Retina (tissue), 1 donor: ENCODE data around the gene ELP4.
A peak's percentile ranks its signal among the peaks of the same experiment; 100 is the strongest.
"Not testable (repeated sequence)": the region's sequence is repeated elsewhere in the genome, so short reads cannot be mapped to it uniquely, and the experiment has no call there.

Source experiments
- DNase-seq: peaks from one replicate; pipeline ENCODE4 v3.0.0-alpha.2; 2016

ELP4 gene

GRCh38 chr11:31649129-31649966, 139.8 kb downstream of the ELP4 start:
- peak; percentile 84 for DNase-seq

GRCh38 chr11:31651208-31651607, 141.6 kb downstream of the ELP4 start:
- no peak for DNase-seq

DNA sequence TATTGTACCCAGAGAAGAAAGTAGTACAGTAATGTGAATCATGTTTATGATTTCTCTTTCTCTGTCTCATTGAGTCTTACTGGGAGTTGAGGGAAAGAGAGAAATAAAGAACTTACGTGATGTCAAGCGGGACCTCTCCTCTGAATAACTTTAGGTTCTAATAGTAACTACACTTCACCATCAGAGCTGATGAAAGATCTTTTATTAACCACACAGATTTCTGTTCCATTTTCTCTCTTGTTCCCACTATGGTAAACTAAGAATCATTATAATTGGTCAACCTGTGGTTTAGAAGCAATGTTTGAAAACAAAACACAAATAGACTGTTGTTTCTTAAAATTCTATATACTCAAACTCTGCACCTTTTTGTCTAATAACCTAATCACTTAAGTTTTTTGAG, 142.3 kb downstream of the ELP4 start:
- DNase-seq = no peak

GRCh38 chr11:31652528-31652927, 143.0 kb downstream of the ELP4 start:
- no peak for DNase-seq

DNA sequence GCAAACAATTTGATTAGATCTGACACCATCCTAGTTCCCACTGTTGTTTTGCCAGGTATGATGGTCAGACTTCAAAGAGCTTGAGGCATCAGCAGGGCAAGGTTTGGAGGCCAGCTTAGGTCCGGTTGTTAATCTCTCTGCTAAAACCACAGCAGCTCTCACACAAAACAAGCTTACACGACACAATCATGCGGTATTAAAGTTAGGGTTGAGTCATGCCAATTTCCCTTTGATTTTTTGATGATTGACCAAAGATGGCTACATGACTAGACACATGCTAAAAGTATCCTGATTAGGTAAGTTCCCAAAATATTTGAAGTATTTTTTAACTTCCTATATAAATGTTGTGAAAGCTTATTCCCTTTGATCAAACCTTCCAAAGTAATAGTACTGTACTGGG, 145.9 kb downstream of the ELP4 start:
- DNase-seq = no peak

DNA sequence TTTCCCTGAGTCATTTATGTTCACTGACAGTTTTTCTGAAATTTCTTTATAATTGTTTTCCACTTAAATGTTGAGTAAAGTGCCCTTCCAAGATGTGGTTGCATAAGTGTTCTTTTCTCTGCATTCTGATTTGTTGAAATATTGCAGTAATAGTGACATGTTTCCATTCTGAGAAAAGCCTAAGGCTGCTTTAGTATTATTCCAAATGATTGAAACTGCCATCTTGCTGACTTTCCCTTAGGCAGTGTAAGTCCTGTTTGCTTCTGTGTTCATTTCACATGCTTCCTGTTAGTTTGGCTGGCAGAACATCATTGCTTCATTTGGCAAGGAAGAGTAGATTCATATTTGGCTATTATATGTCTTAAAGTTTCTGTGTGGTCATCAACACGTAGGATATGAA, 146.5 kb downstream of the ELP4 start:
- DNase-seq = no peak

DNA sequence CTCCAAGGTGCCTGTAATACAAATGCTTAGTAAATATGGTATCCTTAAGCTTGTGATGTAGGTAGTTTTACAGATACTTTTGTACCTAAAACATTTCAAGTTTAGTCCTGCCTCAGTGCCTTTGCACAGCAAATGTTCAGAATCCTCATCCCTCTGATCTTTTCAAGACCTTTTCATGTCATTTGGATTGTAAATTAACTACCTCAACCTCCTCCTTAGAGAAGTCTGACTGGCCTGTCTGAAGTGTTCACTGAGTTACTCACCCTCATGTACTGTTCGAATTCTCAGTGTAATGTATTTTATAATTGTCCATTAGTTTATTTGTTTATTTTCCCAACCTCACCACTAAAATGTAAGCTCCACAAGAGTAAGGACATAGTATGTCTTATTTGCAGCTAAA, 147.5 kb downstream of the ELP4 start:
- DNase-seq = no peak

DNA sequence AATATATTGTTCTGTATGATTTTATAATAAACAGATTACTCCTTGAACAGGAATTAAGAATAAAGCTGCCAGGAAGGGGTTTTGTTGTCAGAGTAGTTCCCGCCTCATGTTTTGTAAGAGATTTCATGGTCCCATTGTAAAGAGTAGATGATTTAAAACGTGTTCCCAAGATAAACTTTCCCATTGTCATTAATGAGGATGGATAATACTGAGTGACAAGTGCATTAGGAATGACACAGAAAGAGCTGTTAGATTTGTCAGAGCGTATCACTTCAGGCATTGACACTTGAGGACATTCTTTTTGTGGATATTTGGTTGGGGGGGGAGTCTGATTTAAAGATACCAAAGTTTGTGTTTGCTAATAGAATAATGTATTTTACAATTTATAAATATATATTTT, 154.6 kb downstream of the ELP4 start:
- DNase-seq = peak; percentile 46

DNA sequence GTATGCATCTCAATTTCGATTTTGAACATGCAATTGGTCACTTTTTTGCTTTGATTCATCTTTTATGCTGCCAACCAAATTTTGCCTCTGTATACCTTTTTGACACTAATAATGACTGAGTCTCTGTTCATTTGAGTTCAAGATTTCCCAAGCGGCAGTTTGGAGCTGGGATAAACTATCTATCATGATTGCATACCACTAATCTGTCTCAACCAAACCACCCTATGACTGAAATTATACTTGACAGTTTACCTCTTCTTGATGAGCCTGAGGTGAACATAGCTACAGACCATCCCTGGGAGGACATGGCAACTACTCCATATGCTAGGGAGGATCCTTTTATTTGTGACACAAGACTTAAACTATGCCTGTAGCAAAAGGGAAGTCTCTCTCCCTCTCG, 155.4 kb downstream of the ELP4 start:
- DNase-seq = peak; percentile 60

DNA sequence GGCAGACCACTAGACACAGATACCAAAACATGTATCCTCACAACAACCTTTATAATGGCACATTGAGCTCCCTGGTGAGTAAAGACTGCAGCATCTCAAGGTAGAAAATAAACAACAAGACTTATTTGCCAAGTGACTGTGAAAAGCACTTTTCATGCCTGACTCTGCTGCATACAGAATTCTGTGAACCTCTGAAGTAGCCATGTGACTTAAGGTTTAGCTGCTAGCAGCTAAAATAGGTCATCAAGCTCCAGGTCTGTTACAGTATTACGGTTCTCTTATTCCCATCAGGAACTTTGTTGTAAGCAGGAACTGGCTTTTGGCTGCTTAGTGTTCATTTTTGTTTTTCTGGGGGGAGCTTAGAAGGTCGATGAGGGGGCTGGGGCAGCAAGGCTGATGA, 162.1 kb downstream of the ELP4 start:
- DNase-seq = peak; percentile 46

DNA sequence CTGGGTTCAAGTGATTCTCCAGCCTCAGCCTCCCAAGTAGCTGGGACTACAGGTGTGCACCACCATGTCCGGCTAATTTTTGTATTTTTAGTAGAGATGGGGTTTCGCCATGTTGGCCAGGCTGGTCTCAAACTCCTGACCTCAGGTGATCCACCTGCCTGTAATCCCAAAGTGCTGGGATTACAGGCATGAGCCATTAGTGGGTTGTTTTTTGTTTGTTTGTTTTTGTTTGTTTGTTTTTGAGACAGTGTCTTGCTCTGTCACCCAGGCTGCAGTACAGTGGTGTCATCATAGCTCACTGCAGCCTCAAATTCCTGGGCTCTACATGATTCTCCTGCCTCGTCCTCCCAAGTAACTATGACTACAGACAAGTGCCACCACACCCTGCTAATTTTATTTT, 163.5 kb downstream of the ELP4 start:
- DNase-seq = not testable (repeated sequence)

DNA sequence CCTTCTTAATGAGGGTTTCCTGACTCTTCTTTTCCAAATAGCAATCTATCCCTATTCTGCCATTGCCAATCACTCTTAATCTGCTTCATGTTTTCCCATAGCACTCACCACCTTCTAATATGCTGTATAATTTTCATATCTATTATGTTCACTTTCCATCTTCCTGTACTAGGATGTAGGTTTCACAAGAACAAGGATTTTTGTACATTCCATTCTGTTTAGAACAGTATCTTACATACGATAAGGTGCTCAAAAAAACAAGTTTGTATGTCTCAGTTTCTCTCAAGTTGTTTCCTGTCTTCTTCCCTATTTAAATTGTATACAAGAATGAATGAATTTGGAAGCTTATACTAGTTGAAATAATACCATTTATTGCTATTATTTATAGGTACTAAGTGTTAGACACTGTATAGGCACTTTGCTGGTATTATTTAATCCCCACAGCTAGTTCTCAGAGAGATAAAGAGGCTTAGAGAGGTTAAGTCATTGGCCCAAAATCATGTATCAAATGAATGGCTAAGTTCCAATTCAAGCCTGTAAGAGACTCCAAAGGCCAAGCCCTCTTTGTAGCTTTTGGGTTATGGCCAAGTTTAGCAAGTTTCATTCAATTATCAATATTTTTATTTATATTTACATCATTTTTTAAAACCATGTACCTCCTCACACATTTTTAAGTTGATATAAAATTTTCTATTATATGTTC, 166.9 kb downstream of the ELP4 start:
- DNase-seq = no peak

DNA sequence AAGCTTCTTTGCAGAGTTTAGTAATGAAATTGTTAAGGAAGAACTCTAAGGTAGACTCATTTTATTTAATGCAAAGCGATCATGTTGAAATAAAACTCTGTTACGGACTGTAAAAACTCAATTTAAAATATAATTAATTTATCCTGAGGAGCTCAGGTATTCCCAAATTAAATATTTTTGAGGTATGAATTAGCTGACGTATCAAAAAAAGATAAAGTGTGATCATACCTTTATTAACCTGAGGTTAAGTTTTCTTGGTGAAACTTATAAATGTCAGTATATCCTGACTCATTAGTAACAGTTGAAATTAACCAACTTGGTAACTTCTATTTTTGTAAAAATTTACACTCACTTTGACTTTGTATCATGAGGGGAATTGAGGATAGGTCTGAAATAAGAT, 171.2 kb downstream of the ELP4 start:
- no peak for DNase-seq

DNA sequence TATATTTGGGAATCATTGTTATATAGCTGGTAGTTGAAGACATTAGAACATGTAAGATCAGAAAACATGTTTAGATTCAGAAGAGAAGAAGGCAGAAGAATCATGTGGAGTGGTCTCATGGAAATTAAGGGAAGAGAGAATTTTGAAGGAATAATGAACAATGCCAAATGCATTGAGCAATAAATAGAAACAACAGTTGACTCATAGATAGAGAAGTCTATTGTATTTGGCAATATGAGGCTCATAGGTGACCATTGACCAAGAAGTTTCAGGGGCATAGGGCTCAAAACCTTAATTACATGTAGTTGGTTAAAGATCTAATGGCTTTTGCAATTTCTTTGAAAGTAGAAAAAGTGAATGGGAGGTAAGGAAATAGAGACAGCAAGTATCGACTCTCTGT, 177.7 kb downstream of the ELP4 start:
- no peak for DNase-seq

DNA sequence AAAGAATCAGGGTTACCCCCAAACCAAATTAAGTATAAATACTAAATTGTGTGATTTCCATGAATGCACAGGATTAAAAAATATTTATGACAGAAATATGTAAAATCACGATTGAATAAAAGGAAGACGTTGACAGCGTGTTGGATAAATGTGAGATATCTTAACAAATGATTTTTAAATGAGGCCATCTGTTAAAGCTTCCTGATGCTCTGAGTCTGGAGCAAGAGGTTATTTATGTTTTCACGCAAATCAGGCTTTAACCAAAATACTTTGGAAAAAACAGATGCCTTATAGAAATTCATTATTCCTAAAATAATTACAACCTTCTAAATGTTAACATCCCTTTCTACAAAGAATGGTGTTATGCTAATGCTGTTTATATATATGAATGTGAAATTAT, 178.3 kb downstream of the ELP4 start:
- DNase-seq = no peak

GRCh38 chr11:31689559-31689958, 180.0 kb downstream of the ELP4 start:
- DNase-seq = no peak

DNA sequence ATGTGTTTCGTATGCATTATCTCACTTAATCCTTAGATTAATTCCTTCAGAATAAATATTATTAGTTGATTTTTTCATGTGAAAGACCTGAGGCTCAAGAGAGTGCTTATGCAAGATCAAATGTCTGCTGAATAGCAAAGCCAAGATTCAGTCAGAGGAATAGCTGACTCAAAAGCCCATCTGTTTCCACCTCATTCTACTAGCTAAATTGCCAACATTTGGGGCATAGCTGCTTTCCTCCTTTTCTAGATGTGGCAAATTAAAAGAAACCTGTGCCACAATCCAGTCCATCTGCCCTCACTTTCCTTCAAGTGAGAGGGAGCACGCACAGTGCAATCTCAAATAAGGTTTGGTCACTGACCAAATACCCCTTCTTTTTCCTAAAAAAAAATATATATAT, 180.5 kb downstream of the ELP4 start:
- no peak for DNase-seq

- DNase-seq = no peak
Measured at GRCh38 chr11:31690516-31690915, 180.9 kb downstream of the ELP4 start.

DNA sequence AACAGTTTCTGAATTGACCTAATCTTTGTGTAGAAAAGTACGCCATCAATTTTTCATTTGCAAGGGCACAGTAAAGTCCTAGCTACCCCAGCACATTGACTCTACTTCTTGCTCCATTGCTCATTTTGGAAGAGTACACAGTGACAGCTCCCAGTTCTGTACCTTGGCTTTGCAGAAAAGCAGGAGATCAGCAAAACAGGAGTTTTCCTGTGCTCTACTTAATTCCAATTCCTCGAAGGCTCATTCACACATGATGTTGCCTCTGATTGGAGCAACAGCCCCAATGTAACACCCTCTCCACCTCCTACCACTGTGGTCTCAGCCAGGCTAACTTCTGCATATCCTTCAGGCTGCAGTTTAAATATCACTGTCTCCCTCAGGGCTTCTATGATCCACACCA, 182.9 kb downstream of the ELP4 start:
- no peak for DNase-seq

- DNase-seq = not testable (repeated sequence)
Measured at GRCh38 chr11:31697049-31697448, 187.5 kb downstream of the ELP4 start.

GRCh38 chr11:31699066-31699465, 189.5 kb downstream of the ELP4 start:
- no peak for DNase-seq

DNA sequence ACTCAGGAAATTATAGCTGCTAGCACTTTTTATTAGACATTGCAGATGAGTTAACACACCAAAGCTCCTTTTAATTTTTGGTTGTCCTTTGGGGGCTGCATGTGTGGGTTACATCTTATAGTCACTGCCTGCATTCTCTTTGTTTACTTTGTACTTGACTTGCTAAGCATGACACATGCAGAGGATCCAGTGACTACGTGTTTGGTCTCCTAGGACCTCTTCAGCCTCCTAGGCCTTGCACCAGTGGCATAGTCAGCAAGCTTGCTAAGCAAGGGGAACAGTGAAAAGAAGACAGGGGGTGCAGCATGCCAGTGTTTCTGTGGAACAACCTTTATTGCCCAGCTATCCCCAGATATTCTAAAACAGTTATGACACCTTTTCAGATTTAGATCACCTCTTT, 193.4 kb downstream of the ELP4 start:
- peak; percentile 20 for DNase-seq

DNA sequence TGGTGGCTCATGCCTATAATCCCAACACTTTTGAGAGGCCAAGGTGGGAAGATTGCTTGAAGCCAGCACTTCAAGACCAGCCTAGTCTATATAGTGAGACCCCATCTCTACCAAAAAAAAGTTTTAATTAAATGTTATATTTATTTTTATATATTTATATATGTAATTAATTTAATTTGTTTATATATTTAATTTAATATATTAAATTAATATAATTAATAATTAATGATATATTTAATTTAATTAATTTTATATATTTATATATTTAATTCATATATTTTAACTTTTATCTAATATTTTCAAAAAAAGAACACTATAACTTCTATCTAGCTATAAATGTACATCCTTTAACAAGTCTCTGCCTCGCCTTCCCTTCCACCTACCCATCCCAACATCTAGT, 196.8 kb downstream of the ELP4 start:
- no peak for DNase-seq

GRCh38 chr11:31711137-31711536, 201.6 kb downstream of the ELP4 start:
- DNase-seq = no peak

DNA sequence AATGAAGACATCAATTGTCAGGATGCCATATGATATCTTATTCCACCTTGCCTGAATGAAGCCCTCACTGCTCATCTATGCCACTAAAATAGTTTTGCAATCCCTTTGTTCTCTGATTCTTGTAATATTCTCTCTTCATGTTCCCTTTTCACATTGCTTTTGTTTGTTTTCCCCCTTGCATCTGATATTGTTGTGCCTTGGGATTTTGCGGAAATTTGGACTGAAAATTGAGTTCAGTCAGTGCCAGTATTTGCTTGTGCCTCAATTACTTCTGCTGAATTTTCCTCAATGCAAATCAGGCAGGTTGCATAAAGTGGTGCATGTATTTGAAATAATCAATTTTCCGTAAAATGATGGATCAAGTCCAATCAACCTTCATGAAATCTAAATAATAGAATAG, 203.3 kb downstream of the ELP4 start:
- DNase-seq = no peak
